Stimulated activated CD8-positive, alpha-beta memory T cell treated with anti-CD3 and anti-CD28 coated beads, Interleukin-4, amount 100 ng/mL, for 48 hours (primary cell): ENCODE measurements around the gene BBLN.
"Not testable (repeated sequence)": the region's sequence is repeated elsewhere in the genome, so short reads cannot be mapped to it uniquely, and the experiment has no call there.

ENCODE experiments used
- DNase-seq: peaks from one replicate; pipeline ENCODE4 v3.0.0-alpha.2; 2020

Gene BBLN

DNA sequence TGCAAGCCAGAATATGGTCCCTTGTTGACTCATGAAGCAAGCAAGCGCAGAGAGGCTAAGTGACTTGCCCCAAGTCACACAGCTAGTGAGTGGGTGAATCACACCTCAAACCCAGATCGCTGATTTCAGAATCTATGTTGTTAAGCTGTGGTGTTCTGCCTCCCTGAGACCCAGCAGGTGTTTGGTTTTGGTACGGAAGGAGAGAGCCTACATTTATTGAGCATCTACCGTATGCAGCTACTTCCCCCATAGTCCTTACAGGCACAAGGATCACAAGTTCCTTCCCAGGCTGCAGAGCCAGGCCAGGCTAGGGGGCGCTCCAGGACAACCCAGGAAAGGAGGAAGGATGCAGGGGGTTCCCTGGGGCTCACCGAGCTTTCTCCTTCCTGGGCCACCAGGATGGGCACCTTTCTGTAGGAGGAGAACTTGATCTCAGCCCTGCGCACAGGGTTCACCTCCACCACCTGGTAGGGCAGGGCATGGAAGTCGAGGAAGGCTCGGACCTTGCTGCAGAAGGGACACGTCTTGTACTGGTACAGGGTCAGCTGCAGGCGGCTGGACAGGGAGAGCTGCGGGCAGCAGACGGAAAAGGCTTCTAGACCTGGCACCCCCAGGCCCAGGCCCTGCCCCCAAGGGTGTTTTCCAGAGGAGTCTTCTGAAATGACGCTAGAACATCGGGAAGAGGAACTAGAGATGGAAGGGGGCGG lies 35.0 kb upstream of the BBLN start:
- DNase-seq: peak; percentile 72

DNA sequence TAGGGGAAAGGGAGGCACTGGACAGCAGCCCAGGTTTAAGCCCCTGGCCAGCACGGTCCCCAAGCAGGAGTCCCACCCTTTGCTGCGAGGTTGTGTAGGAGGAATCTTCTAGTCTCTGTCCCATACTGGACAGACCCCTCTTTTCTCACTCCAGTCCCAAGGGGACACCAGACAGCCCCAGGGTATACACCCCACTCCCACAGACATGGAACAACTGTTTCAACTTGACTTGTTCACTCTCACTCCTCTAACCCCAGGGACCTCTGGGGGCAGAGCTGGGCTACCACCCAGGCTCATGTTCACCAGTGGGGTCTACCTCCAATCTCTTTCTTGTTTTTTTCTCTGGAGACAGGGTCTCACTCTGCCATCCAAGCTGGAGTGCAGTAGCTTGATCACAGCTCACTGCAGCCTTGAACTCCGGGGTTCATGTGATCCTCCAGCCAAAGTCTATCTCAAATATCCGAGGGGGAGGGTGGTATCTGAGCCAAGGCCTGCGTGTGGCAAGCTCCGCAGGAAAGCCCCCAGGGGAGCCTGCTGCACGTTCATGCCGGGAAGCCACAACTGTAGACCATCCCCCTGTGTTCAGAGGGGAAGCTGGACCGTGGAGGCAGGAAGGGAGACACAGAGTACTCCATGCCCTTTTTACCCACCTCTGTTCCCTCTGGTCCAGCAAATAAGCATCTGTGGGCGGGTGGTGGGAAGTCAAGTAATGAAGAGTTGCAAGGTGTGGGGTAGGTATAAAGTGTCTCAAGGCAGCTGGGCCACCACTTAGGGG lies 34.3 kb upstream of the BBLN start:
- no peak for DNase-seq

DNA sequence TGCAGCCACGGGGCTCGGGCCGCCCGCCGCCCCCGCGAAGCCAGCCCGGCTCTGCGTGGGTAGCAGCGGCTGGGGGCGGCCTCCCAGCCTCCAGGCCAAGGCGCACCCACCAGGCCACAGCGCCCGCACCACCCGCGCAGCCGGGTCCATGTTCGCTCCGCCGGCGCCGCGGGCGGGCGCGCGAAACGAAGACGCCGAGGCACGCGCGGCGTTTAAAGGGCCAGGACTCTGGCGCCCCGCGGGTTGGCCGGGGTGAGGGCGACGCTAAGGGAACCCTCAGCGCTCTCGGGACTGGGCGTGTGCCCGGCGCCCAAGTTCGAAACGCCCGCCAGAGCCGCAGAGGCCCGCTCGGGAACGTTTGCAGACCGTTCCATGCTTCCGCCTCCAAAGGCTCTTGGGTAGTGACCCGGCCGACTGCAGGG lies 32.5 kb upstream of the BBLN start, which contains the start of gene PTGES2:
PTGES2 (minus strand) TSS at position 162 of the 422 bp plus-strand sequence; CDS start at position 150, 12 bp downstream.
- peak; percentile 82 for DNase-seq

DNA sequence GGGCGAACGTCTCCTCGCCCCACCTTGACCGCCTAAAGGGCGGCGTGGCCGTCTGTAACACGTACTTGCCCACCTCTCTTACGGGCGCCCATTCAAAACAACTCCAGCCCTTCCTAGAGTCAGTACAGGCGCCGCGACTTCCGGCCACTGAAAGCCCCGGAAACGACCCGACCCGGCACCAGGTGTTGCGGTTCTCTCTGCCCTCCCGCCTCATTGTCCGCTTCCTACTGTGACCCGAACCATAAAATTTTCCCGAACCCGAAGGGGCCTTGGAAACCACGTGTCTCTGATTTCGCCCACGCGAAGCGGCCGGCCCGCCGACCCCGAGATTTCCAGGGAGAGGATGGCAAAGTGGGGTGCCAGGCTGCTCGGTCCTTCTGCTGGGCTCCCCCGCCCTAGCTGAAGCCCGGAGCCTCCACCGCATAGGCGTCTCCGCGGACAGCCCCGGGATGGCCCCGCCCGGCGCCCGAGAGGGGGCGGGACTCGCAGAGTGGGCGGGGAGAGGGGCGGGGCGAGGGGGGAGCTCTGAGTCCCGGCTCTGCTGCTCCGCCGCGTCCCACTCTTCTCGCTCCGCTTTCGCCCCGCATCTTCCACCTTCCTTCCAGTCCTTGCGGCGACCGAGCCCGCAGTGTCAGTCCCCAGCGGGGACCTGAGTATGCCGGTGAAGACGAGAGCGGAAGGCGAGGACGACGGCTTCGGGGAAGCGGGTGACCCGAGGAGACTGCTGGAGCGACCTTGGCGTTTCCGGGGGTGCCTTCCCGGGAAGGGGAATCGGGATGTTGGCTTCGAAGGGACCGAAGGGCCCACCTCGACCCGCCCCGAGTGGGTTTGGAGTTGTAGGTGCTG lies 31.9 kb upstream of the BBLN start:
- DNase-seq: peak; percentile 85

DNA sequence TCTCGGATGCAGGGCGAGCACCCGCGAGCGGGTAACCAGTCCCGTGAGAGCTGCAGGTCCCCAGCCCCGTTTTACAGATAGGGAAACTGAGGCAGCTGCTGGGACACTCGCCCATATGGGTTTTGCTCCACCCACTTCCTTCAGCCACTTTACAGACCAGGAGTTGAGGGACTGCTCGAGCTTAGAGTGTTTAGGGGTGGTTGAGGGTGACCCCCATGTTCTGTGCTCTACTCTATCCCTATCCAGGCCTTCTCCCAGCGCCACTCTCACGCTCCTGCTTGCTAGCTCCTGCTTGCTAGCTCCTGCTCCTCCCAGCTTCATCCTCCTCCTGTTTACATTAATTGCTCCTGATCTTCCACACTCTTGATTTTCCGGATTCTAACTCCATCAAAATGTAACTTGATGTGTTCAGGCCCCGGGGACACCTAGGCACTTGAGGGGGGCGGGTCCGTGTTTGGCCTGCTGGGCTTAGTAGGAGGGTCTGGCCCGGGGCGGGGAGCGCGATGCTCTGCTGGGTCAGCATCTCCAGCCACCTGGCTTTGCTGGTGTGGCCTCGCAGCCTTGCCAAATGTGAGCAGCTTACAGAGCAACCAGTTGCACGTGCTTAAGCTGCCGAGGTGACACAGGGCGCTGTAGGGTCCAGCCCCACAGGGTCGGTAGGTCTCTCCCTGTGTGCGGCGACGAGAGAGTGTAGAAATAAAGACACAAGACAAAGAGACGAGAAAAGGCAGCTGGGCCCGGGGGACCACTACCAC lies 31.1 kb upstream of the BBLN start:
- no peak for DNase-seq

DNA sequence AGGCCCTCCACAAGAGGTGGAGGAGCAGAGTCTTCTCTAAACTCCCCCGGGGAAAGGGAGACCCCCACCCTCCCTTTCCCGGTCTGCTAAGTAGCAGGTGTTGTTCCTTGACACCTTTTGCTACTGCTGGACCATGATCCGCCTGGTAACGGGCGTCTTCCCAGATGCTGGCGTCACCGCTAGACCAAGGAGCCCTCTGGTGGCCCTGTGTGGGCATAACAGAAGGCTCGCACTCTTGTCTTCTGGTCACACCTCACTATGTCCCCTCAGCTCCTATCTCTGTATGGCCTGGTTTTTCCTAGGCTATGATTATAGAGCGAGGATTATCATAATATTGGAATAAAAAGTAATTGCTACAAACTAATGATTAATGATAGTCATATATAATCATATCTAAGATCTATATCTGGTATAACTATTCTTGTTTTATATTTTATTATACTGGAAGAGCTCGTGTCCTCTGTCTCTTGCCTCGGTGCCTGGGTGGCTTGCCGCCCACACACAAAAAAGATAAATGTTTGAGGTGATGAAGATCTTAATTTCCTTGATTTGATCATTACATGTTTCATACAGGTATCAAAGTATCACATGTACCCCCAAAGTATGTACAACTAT lies 30.0 kb upstream of the BBLN start:
- peak; percentile 73 for DNase-seq

DNA sequence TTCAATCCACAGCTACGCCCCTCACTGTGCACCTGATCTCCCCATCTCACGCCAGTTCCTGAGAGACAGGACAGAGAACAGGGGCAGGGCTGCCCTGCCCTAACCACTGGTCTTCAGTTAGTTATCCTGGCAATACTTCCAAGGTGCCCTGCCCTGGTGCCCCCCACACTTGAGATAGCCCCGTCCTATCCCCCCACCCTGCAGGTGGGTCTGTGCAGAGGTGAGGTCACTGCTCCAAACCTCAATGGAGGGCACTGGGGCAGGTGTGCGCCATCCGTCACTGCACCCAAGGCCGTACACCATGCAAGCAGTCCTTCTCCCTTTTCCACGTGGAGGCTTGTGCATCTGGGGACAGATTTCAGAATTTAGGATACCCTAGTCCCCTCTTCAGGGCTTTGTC lies 29.4 kb upstream of the BBLN start:
- not testable (repeated sequence) for DNase-seq

DNA sequence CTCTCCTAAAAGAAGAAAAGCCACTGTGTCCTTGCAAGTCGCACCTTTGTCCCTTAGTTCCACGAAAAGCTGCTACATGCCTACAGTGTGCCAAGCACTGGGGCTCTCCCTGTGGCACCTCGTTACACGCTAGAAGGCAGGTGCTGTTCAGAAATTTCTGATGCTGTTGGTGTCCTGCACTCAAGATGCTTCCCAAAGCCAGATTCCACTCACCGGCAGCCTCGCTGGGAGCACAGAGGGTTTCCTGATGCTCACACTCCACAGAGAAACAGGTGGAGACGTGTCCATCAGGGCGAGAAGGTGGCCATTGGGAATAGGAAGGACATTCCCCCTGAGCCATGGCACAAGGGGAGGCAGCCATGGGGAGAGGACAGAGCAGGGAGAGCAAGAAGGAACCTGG lies 28.7 kb upstream of the BBLN start:
- DNase-seq: not testable (repeated sequence)

DNA sequence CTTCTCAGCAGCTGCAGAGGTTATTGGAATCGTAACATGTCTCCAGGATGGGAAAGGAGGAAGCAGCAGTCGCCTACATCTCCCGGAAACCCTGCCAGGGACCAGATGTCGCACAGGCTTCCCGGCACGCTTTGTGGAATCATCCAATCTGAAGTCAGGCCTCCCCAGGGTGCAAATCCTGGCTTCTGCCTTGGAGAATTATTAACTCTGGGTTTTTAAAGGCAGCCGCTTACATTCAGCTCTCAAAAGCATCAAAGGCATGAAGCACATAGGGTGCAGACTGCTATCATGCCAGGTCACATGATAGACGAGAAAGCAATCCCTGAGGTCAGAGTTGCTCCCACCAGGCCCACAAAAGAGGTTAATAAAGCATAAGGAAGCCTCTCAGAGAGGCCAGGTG lies 27.9 kb upstream of the BBLN start:
- DNase-seq: not testable (repeated sequence)

DNA sequence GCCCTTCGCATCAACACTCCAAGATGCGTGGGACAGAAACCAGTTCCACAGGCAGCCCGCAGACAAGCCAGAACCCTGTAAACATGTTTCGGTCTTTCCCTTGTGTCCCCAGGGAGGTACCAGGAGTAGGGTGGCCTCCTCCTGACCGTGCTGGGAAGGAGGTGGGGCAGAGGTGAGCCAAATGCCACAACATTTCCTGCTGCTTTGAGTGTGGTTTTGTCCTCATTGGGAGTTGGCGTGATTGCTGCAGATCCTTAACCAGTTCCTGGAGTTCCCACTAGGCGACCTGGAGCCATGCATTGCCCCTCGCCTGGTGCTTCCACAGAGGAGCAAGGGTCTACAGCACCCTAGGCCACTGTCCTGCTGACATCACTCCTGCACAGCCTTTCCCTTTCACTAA lies 24.5 kb upstream of the BBLN start:
- DNase-seq: not testable (repeated sequence)

DNA sequence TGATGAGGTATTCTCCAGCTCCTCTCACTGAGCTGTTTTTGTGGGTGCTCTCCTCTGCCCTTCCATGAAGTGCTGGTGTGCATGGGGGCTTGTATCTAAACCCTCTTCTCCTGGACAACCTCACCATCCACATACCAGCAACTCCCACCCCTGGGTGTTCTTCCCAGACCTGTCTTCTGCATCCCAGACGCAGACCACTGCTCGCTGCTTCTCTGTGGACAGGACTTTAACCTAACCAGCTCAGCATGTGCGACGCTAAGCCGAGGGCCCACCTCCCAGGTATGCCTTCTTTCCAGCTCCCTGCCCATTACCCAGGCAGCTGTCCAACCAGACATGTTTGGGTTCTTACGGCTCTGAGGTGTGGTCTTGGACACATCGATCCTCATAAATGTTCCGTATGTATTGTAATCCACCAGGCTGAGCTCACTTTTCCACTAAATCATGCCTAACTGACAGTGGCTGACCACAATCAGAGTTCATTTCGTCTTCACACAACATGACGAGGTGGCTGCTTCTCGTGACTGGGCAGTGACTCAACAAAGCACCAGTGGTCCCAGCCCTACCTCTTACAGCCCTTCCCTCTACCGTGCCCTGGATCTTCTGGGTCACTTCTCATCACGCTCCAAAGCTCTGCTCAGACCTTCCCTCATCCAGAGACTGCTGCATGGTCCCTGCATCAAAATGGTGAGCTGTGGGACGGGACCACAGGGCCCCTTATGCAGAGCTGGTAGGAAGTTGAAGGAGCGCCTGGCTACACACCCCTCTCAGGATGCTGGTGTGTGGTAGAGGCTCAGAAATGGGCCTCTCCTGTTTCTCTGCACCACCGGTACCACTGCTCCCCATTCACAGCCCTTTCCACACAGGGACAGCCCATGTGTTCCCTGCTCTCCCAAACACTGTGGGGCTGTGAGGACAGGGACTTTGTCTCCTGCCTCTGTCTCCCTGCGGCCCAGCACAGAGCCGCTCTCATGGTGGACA lies 23.0 kb upstream of the BBLN start:
- DNase-seq: no peak

DNA sequence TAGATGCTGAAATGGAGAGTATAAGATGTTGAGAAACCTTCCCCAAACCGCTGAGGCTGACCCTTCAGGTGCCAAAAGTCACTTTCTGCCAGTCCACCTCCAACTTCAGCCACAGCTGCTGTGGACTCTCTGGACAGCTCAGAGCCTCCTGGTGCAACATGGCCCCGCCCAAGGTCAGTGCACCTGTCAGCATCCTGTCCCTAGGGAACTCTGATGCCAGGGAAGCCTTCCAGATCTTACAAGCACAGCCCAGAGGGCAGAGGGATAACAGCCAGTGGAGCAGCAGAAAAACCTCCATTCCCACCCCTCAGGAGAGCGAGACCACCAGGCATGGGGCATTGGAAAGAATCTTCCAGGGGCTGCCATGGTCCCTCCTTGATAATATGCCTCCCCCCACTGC lies 22.1 kb upstream of the BBLN start:
- DNase-seq: no peak

DNA sequence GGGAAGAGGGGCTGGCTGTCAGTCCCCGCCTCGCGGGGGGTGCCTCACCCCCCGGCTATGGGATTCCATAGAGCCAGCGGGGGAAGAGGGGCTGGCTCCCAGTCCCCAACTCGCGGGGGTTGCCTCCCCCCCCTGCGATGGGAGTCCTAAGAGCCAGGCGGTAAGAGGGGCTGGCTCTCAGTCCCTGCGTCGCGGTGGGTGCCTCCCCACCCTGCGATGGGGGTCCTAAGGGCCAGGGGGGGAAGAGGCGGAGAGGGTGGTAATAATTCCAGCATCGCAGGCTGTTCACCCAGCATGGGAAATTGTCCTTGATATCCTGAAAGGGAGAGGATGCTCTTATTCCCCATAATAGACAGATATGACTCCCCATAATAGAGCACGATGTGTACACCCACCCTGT lies 20.4 kb upstream of the BBLN start:
- DNase-seq: no peak

DNA sequence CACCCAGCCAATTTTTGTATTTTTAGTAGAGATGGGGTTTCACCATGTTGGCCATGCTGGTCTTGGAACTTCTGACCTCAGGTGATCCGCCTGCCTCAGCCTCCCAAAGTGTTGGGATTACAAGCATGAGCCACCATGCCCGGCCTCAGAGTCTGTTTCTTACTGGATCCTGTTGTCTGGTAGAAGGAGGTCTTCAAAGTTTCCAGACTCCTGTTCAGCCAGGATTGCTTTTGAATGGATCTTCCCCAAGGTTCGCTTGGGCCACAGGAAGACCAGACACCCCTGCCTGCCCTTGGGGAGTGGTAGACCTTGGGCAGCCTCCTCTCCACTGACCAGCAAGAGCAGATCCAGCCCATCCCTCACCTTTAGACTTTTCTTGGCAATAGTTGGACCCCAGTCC lies 18.5 kb upstream of the BBLN start:
- DNase-seq: no peak

DNA sequence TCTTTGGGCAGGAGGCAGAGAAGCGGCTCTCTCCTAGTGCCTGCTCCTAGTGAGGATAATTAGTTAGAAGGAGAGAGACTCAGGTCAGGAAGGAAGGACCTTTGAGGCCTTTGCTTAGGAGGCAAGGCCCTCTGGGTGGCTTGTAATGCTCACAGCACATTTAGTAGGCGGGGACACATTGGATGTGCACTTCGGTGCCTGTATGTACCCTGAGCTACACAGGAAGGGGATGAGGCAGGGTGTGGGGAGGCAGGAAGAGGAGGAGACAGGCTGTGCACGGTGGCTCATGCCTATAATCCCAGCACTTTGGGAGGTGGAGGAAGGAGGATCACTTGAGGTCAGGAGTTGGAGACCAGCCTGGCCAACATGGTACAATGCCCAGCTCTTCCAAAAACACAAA lies 18.0 kb upstream of the BBLN start:
- no peak for DNase-seq

DNA sequence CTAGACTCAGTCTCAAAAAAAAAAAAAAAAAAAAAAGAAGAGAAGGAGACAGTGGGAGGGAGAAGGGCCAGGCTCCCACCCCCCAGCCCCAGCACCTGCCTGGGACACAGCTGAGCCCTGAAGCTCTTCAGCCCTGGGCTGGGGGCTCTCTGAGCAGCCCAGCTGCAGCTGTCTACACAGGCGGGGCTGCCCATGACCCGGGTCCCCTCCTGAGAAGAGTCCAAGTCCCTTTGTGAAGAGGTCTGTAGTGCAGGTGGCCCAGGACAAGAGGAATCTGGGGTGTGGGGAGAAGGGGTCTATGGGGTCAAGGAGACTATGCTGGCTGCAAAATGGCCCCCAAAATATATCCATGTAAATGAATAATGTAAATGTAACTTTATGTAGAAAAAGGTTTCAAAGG lies 17.5 kb upstream of the BBLN start:
- no peak for DNase-seq

DNA sequence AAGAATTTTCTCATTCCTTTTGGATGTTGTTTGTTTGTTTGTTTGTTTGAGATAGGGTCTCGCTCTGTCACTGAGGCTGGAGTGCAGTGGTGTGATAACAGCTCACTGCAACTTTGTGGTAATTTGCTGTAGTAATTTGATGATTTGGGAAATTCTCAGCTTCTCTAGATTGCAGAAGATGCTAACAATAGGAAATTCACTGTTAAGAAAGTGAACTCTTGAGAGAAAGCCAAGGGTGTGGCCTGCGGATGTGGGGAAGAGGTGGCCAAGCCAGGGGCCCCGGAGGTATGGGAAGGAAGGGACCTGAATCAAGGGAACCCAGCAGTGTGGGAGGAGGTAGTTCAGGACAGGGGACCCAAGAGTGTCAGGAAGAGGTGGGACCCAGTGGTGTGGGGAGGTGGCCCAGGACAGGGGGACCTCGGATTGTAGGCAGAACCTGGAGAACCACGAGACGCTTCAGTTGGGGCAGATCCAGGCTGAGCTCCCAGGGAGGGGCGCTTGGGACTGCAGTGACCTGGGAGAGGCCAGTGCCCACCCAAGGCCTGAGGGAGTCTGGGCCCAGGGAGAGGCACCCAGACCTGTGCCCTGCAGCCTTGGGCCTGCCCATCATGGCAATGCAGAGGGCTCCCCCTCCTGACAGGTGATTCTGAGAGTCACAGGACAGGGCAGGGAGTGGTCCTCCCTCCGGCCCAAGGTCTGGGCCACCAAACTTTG lies 16.4 kb upstream of the BBLN start:
- no peak for DNase-seq

DNA sequence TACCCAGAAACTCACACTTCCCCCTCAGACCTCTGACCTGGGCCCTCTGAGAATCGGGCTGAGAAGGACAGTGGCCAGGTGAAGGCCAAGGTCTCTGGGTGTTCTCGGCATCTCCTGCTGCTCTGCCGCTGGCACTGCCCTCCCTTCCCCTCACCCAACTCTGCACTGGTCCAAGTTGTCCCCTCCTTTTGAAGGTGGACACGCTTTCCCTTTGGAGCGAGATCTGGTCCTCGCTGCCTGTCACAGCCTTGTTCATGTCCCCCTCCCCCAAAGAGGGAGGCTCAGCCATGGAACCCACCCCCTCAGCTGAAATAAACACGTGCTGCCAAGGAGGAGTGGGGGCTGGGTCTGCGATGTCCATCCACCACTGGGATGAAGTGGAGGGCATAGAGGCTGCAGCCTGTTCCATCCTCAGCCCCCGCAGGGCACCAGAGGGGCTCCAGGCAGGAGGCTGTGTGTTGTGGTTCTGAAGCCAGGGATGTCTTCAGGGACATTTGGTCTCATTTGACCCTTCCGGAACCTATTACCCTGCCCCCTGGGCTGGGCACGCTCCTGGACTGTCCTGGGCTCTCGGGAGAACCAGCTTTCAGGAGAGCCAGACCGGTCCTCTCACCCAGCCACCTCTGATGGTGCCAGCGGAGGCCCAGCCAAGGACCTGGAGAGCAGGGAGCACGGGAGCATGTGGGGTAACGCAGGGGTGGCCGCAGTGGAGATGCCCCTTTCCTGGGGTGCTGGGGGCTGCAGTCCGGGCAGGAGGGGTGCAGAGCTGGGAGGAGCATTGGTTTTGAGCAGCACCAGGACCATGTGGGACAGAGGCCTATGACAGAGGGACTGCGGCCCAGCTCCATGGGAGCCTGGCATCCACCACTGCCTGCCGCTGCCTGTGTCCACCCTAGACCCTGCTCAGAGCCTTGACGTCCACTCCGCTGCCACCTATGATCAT lies 15.6 kb upstream of the BBLN start:
- DNase-seq: no peak

DNA sequence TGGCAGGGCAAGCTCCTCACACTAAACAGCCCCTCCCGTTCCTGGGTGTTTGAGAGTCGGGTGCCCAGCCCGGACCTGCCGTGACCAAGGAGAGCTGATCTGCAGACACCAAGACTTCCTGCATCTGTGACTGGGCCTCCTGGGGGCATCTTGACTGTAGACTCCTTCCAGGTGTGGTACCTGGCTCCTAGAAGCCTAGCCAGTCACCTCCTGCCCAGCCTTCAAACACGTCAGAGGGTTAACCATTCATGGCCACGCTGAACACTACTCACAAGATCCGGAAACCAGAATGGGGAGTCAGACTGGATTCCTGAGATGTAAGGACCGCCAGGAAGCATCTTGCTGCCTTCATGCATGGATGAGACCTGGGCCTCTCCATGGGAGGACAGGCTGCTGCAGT lies 14.5 kb upstream of the BBLN start:
- DNase-seq: no peak
